ENCODE measurements around the gene FITM1. TPM values are rescaled to one million over a fixed set of nuclear protein-coding genes. Genes with fewer than 3 reads are reported as not detected.

The FITM1 gene
- total RNA-seq, 2 experiments from 2014 or later = 1.3 to 1.7 TPM

GRCh38 chr14:24165785-24166184 is 35.3 kb downstream of the FITM1 start:
- POLR2A ChIA-PET = interaction anchor here (0.9 to 2.3 kb wide), 9 partner anchors 14 to 105 kb away, joined by 3 to 15 read pairs (median 6); partner anchors contain the start of genes DCAF11, EMC9, IPO4 and NRL
- Mint-ChIP-seq H3K36me3 (peaks cover 66% of the 10 kb centered on the region), H3K27me3 (no peaks in the 10 kb centered on the region), H3K9me3 (no peaks in the 10 kb centered on the region), H3K4me1 (peaks cover 50% of the 10 kb centered on the region), H3K27ac (no peak overlapping the region), H3K4me3 (no peak overlapping the region)
- ATAC-seq (ENCODE audit: low read depth) (no peak), DNase-seq (no peak)

- H3K27me3 Mint-ChIP-seq = no peaks in the 10 kb centered on the region
- H3K4me1 Mint-ChIP-seq = peaks cover 43% of the 10 kb centered on the region
- POLR2A ChIA-PET = interaction anchor here (1.5 kb wide), 1 partner anchor 28 kb away, joined by 9 read pairs; the partner anchor contains the start of gene TM9SF1
- H3K4me3 Mint-ChIP-seq = no peak overlapping the region
- H3K36me3 Mint-ChIP-seq = peaks cover 53% of the 10 kb centered on the region
- DNase-seq = no peak
- ATAC-seq (ENCODE audit: low read depth) = no peak
- peak overlapping the region; percentile 21 for H3K27ac Mint-ChIP-seq
- no peaks in the 10 kb centered on the region for H3K9me3 Mint-ChIP-seq
Observed at GRCh38 chr14:24167469-24168114, 37.1 kb downstream of the FITM1 start.

GRCh38 chr14:24171422-24172260 is 41.2 kb downstream of the FITM1 start, which contains the start of gene REC8:
Gene REC8 (plus strand): TSS chr14:24172080. CDS start chr14:24172553, 473 bp downstream.
- Mint-ChIP-seq H3K27me3 (no peaks in the 10 kb centered on the region), H3K36me3 (peaks cover 28% of the 10 kb centered on the region), H3K9me3 (no peaks in the 10 kb centered on the region), H3K27ac (peak within 1 kb of the TSS; percentile 88), H3K4me3 (peak within 1 kb of the TSS; percentile 93), H3K4me1 (peaks cover 19% of the 10 kb centered on the region)
- peak; percentile 86 for ATAC-seq (ENCODE audit: low read depth)
- POLR2A ChIA-PET = interaction anchor here (0.6 to 4.7 kb wide), 10 partner anchors 9 to 151 kb away, joined by 3 to 82 read pairs (median 6); partner anchors contain the start of genes CHMP4A, DCAF11, IRF9 and NRL
- DNase-seq = peak; percentile 78

- Mint-ChIP-seq H3K27ac (peak overlapping the region; percentile 60), H3K4me1 (peaks cover 16% of the 10 kb centered on the region), H3K36me3 (peaks cover 30% of the 10 kb centered on the region), H3K4me3 (peak overlapping the region; percentile 93), H3K27me3 (no peaks in the 10 kb centered on the region), H3K9me3 (no peaks in the 10 kb centered on the region)
- no peak for ATAC-seq (ENCODE audit: low read depth)
- POLR2A ChIA-PET = interaction anchor here (1.0 to 4.7 kb wide), 8 partner anchors 8 to 41 kb away, joined by 3 to 82 read pairs (median 10); partner anchors contain the start of genes CHMP4A, IPO4, IRF9 and RNF31
- no peak for DNase-seq
Observed at GRCh38 chr14:24172261-24172860, 41.9 kb downstream of the FITM1 start.

GRCh38 chr14:24172871-24173281 is 42.4 kb downstream of the FITM1 start:
- Mint-ChIP-seq H3K4me1 (peaks cover 15% of the 10 kb centered on the region), H3K9me3 (no peaks in the 10 kb centered on the region), H3K27ac (peak overlapping the region; percentile 33), H3K4me3 (peak overlapping the region; percentile 93), H3K36me3 (peaks cover 26% of the 10 kb centered on the region), H3K27me3 (no peaks in the 10 kb centered on the region)
- ATAC-seq (ENCODE audit: low read depth) (no peak), DNase-seq (no peak)
- POLR2A ChIA-PET = interaction anchor here (1.0 to 4.7 kb wide), 4 partner anchors 8 to 15 kb away, joined by 3 to 82 read pairs (median 7); partner anchors contain the start of genes IPO4 and IRF9

- no peak overlapping the region for H3K4me3 Mint-ChIP-seq
- DNase-seq (no peak), ATAC-seq (ENCODE audit: low read depth) (no peak)
- no peaks in the 10 kb centered on the region for H3K27me3 Mint-ChIP-seq
- H3K27ac Mint-ChIP-seq = no peak overlapping the region
- no peaks in the 10 kb centered on the region for H3K9me3 Mint-ChIP-seq
- H3K4me1 Mint-ChIP-seq = peaks cover 3% of the 10 kb centered on the region
- POLR2A ChIA-PET = interaction anchor here (1.0 to 3.2 kb wide), 2 partner anchors 12 to 29 kb away, joined by 7 to 14 read pairs; partner anchors contain the start of genes IPO4 and RNF31
- H3K36me3 Mint-ChIP-seq = peaks cover 18% of the 10 kb centered on the region
Observed at GRCh38 chr14:24176599-24176998, 46.1 kb downstream of the FITM1 start.

GRCh38 chr14:24177041-24177825 is 46.8 kb downstream of the FITM1 start:
- Mint-ChIP-seq H3K4me1 (peaks cover 2% of the 10 kb centered on the region), H3K4me3 (no peak overlapping the region), H3K9me3 (no peaks in the 10 kb centered on the region), H3K27me3 (no peaks in the 10 kb centered on the region), H3K27ac (no peak overlapping the region), H3K36me3 (peaks cover 18% of the 10 kb centered on the region)
- ATAC-seq (ENCODE audit: low read depth) = no peak
- DNase-seq = no peak
- POLR2A ChIA-PET = interaction anchor here (0.7 to 3.2 kb wide), 2 partner anchors 11 to 17 kb away, joined by 4 to 14 read pairs; partner anchors contain the start of gene IPO4

GRCh38 chr14:24177891-24178290 is 47.4 kb downstream of the FITM1 start:
- ATAC-seq (ENCODE audit: low read depth) (no peak), DNase-seq (no peak)
- no peak overlapping the region for H3K27ac Mint-ChIP-seq
- peaks cover 18% of the 10 kb centered on the region for H3K36me3 Mint-ChIP-seq
- peaks cover 2% of the 10 kb centered on the region for H3K4me1 Mint-ChIP-seq
- no peaks in the 10 kb centered on the region for H3K27me3 Mint-ChIP-seq
- POLR2A ChIA-PET = interaction anchor here (3.2 kb wide), 1 partner anchor 10 kb away, joined by 14 read pairs; the partner anchor contains the start of gene IPO4
- no peak overlapping the region for H3K4me3 Mint-ChIP-seq
- H3K9me3 Mint-ChIP-seq = no peaks in the 10 kb centered on the region

GRCh38 chr14:24178399-24179178 is 48.1 kb downstream of the FITM1 start:
- no peak overlapping the region for H3K27ac Mint-ChIP-seq
- no peaks in the 10 kb centered on the region for H3K27me3 Mint-ChIP-seq
- peaks cover 15% of the 10 kb centered on the region for H3K36me3 Mint-ChIP-seq
- DNase-seq = no peak
- H3K4me3 Mint-ChIP-seq = no peak overlapping the region
- no peak for ATAC-seq (ENCODE audit: low read depth)
- H3K4me1 Mint-ChIP-seq = peaks cover 2% of the 10 kb centered on the region
- no peaks in the 10 kb centered on the region for H3K9me3 Mint-ChIP-seq
- POLR2A ChIA-PET = interaction anchor here (0.7 to 4.0 kb wide), 8 partner anchors 8 to 545 kb away, joined by 3 to 29 read pairs (median 10); partner anchors contain the start of genes IPO4, IRF9, PSME2 and REC8

- POLR2A ChIA-PET = interaction anchor here (0.7 to 4.0 kb wide), 8 partner anchors 9 to 546 kb away, joined by 3 to 29 read pairs (median 8); partner anchors contain the start of genes IPO4, IRF9, PSME2 and REC8
- Mint-ChIP-seq H3K4me3 (no peak overlapping the region), H3K9me3 (no peaks in the 10 kb centered on the region), H3K27ac (peak overlapping the region; percentile 48), H3K27me3 (no peaks in the 10 kb centered on the region), H3K4me1 (peaks cover 2% of the 10 kb centered on the region), H3K36me3 (peaks cover 15% of the 10 kb centered on the region)
- no peak for ATAC-seq (ENCODE audit: low read depth)
- DNase-seq = no peak
Observed at GRCh38 chr14:24179294-24179960, 49.0 kb downstream of the FITM1 start.
